HCT116 (cell line): ENCODE data around the gene GSN. TPM values are rescaled to one million over a fixed set of nuclear protein-coding genes. Genes with fewer than 3 reads are reported as not detected.
"Not testable (repeated sequence)": the region's sequence is repeated elsewhere in the genome, so short reads cannot be mapped to it uniquely, and the experiment has no call there.

ENCODE experiments used
- ATAC-seq: fragments of 200-7000 bp; cut with Tn5 transposase; 2 replicates; pipeline ENCODE4 v1.9.1; 2020; ENCODE audit warnings: mild to moderate bottlenecking, moderate library complexity
- BruUV-seq: library from RNA; stranded (reverse); fragments of 400-500 nt; replicated peaks from 2 replicates; lab custom pipeline; 2021; lab: Mats Ljungman, UMichigan
- CTCF ChIA-PET: fragments of 300-600 bp; sonication (Branson Sonifier 250); formaldehyde crosslinking; loops from one replicate; lab custom pipeline; 2021; ENCODE audit warnings: antibody characterized with exemption; lab: Charles Lee
- POLR2A ChIA-PET: fragments of 300-600, 350-600 bp; sonication (Branson Sonifier 250); formaldehyde crosslinking; loops from one replicate; lab custom pipeline; 2021; ENCODE audit warnings: antibody characterized with exemption; lab: Charles Lee
- RAD21 ChIA-PET, 2 experiments: fragments of 300-600 bp; sonication (Branson Sonifier 250); formaldehyde crosslinking; loops; one replicate each; lab custom pipeline; 2023; ENCODE audit warnings: low total read pairs in 2 of 2; ENCODE audit not compliant: uncharacterized antibody in 2 of 2, unreplicated experiment in 2 of 2, low non-redundant PET in 1 of 2; lab: Charles Lee
- DNase-seq: peaks from one replicate; pipeline ENCODE4 v3.0.0-alpha.2; 2010; ENCODE audit warnings: low read depth, low spot score
- H2AFZ ChIP-seq: fragments of 200-600 bp; shearing (Covaris generic), sonication (generic); 2 replicates; pipeline ENCODE4 v1.6.1; 2017; ENCODE audit warnings: low read depth, mixed run types, mixed read lengths, antibody characterized with exemption, low read length; ENCODE audit not compliant: poor library complexity, severe bottlenecking
- H3K27ac ChIP-seq: 2 replicates; pipeline ENCODE4 v1.5.1; 2012; ENCODE audit warnings: low read depth, low read length
- H3K27me3 ChIP-seq: fragments of 200-600 bp; sonication (generic); 2 replicates; pipeline ENCODE4 v1.6.1; 2016; ENCODE audit warnings: mixed run types, low read length, mixed read lengths; ENCODE audit not compliant: insufficient read depth
- H3K36me3 ChIP-seq, 2 experiments: fragments of 200-500 bp in 1 of 2; fragments of 200-600 bp in 1 of 2; sonication (Bioruptor generic) in 1 of 2; sonication (generic) in 1 of 2; 2 replicates each; pipeline versions ENCODE4 v1.5.1 to v1.6.1; 2014 to 2016; ENCODE audit warnings: low read length in 2 of 2, inconsistent platforms in 1 of 2, mixed read lengths in 1 of 2, mixed run types in 1 of 2; ENCODE audit not compliant: insufficient read depth in 2 of 2, control insufficient read depth in 1 of 2
- H3K4me1 ChIP-seq, 2 experiments: fragments of 200-600 bp in 1 of 2; sonication (generic) in 1 of 2; 2 replicates each; pipeline versions ENCODE4 v1.5.1 to v1.6.1; 2012 to 2017; ENCODE audit warnings: low read length in 2 of 2, inconsistent platforms in 1 of 2, mild to moderate bottlenecking in 1 of 2, mixed read lengths in 1 of 2, mixed run types in 1 of 2, moderate library complexity in 1 of 2; ENCODE audit not compliant: insufficient read depth in 2 of 2, control insufficient read depth in 1 of 2
- H3K4me2 ChIP-seq: fragments of 200-600 bp; sonication (generic); 2 replicates; pipeline ENCODE4 v1.6.1; 2017; ENCODE audit warnings: mixed run types, low read length, mixed read lengths
- H3K4me3 ChIP-seq, 2 experiments: fragments of 200-600 bp in 1 of 2; sonication (generic) in 1 of 2; replicated peaks in 1 of 2; 2 replicates each; pipeline ENCODE4 v1.5.1; 2011 to 2016; ENCODE audit warnings: low read length in 2 of 2, control low read depth in 1 of 2, low read depth in 1 of 2, mild to moderate bottlenecking in 1 of 2, mixed read lengths in 1 of 2, mixed run types in 1 of 2
- H3K79me2 ChIP-seq: fragments of 200-600 bp; sonication (generic); 2 replicates; pipeline ENCODE4 v1.6.1; 2017; ENCODE audit warnings: mild to moderate bottlenecking, mixed run types, low read length, moderate library complexity, mixed read lengths; ENCODE audit not compliant: insufficient read depth
- H3K9ac ChIP-seq: fragments of 200-600 bp; sonication (generic); 2 replicates; pipeline ENCODE4 v1.6.1; 2016; ENCODE audit warnings: low read length, mixed read lengths
- H3K9me2 ChIP-seq: fragments of 200-600 bp; sonication (generic), shearing (Covaris generic); 2 replicates; pipeline ENCODE4 v1.6.1; 2017; ENCODE audit warnings: mixed run types, mild to moderate bottlenecking, moderate library complexity; ENCODE audit not compliant: insufficient read depth
- H3K9me3 ChIP-seq, 2 experiments: fragments of 200-500 bp in 1 of 2; fragments of 200-600 bp in 1 of 2; sonication (Bioruptor generic) in 1 of 2; sonication (generic) in 1 of 2; 2 replicates each; pipeline ENCODE4 v1.6.1; 2014 to 2017; ENCODE audit warnings: low read length in 2 of 2, mixed read lengths in 2 of 2, inconsistent platforms in 1 of 2, low read depth in 1 of 2, mild to moderate bottlenecking in 1 of 2, mixed run types in 1 of 2, moderate library complexity in 1 of 2; ENCODE audit not compliant: control insufficient read depth in 1 of 2, insufficient read depth in 1 of 2
- H4K20me1 ChIP-seq: fragments of 200-600 bp; sonication (generic), shearing (Covaris generic); 2 replicates; pipeline ENCODE4 v1.6.1; 2017; ENCODE audit warnings: mixed run types, mild to moderate bottlenecking, moderate library complexity; ENCODE audit not compliant: insufficient read depth
- CBX3 ChIP-seq: IDR thresholded peaks from 2 replicates; pipeline ENCODE4 v1.6.1; 2012; ENCODE audit warnings: low read depth
- EZH2phosphoT487 ChIP-seq: fragments of 200-600 bp; IDR thresholded peaks from 2 replicates; pipeline ENCODE4 v1.6.1; 2018; ENCODE audit warnings: antibody characterized with exemption, borderline replicate concordance
- FOSL1 ChIP-seq: IDR thresholded peaks from 2 replicates; pipeline ENCODE4 v1.6.1; 2012; ENCODE audit warnings: low read depth
- YY1 ChIP-seq: IDR thresholded peaks from 2 replicates; pipeline ENCODE4 v1.6.1; 2011; ENCODE audit warnings: low read length, low read depth, moderate library complexity, mild to moderate bottlenecking; ENCODE audit not compliant: insufficient replicate concordance; ENCODE audit errors: extremely low read depth
- intact Hi-C: fragments of 100-400 bp; cut with micrococcal nuclease; formaldehyde crosslinking; loops from 2 replicates; pipeline ENCODE4 v1.10.0; 2022
- total RNA-seq: library from RNA; stranded (reverse); gene quantifications from one replicate; pipeline ENCODE4 v1.2.1, GENCODE V29; 2021; ENCODE audit not compliant: unreplicated experiment
- TF ChIP-seq, protein P1 (sequence below): IDR thresholded peaks from 2 replicates; pipeline ENCODE4 v1.6.1; 2012

Gene GSN
- total RNA-seq, 1 experiment from 2014 or later: 71.3 TPM

- TF ChIP-seq, protein P1, sequence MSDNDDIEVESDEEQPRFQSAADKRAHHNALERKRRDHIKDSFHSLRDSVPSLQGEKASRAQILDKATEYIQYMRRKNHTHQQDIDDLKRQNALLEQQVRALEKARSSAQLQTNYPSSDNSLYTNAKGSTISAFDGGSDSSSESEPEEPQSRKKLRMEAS: no peak
Measured at GRCh38 chr9:121289772-121290370, 21.9 kb downstream of the GSN start (continued).

GRCh38 chr9:121291536-121291935 lies 23.6 kb downstream of the GSN start:
- intact Hi-C loops, ATAC-seq, H3K27ac ChIP-seq, H3K4me3 ChIP-seq, H4K20me1 ChIP-seq, POLR2A ChIA-PET, RAD21 ChIA-PET, H2AFZ ChIP-seq, H3K36me3 ChIP-seq, H3K79me2 ChIP-seq, H3K4me2 ChIP-seq, CTCF ChIA-PET, H3K9me2 ChIP-seq, DNase-seq, H3K9me3 ChIP-seq, BruUV-seq, H3K9ac ChIP-seq, H3K27me3 ChIP-seq: not testable (repeated sequence)
- H3K4me1 ChIP-seq: peaks cover 35 to 37% of the 10 kb centered on the region in 2 experiments

DNA sequence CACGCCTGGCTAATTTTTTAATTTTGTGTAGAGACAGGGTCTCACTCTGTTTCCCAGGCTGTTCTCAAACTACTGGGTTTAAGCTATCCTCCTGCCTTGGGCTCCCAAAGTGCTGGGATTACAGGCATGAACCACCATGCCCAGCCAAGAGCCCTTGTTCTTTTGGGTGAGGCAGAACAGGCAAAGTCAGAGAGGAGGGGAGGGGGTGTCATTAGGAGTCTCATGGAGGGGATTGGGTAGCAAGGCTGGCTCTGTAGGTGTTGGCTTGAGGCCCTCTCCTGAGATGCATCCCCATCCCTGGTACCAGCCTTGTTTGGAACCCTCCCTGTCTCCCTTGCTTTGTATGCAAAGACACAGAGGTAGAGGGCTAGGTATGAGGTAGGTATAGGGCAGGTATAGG lies 24.1 kb downstream of the GSN start:
- no peaks in the 10 kb centered on the region for H3K9me3 ChIP-seq
- no peak overlapping the region for H2AFZ ChIP-seq
- TF ChIP-seq YY1: no peak
- TF ChIP-seq FOSL1: no peak
- TF ChIP-seq EZH2phosphoT487: no peak
- no peak for TF ChIP-seq CBX3
- CTCF ChIA-PET: no interaction called here
- H3K9ac ChIP-seq: no peak overlapping the region
- no peaks in the 10 kb centered on the region for H3K79me2 ChIP-seq
- intact Hi-C loops: no loop called here
- no peaks in the 10 kb centered on the region for H4K20me1 ChIP-seq
- no peak overlapping the region for H3K4me3 ChIP-seq
- no peak overlapping the region for H3K4me2 ChIP-seq
- RAD21 ChIA-PET: no interaction called here
- no TSS peak for BruUV-seq
- H3K27me3 ChIP-seq: no peaks in the 10 kb centered on the region
- no peaks in the 10 kb centered on the region for H3K9me2 ChIP-seq
- POLR2A ChIA-PET: no interaction called here
- no peak overlapping the region for H3K27ac ChIP-seq
- H3K4me1 ChIP-seq: peaks cover 32 to 33% of the 10 kb centered on the region in 2 experiments
- ATAC-seq (no peak), DNase-seq (no peak)
- no peaks in the 10 kb centered on the region for H3K36me3 ChIP-seq
